Neutrophil (primary cell): ENCODE results near the gene ING1.

Experiments used
- H3K27ac ChIP-seq: fragments of 200-600 bp; sonication (generic); 2 replicates; pipeline ENCODE4 v1.5.1; 2016; ENCODE audit warnings: mild to moderate bottlenecking, moderate library complexity
- H3K27me3 ChIP-seq: fragments of 200-600 bp; sonication (generic); 2 replicates; pipeline ENCODE4 v1.6.0; 2016; ENCODE audit warnings: mild to moderate bottlenecking
- H3K36me3 ChIP-seq: fragments of 200-600 bp; sonication (generic); 2 replicates; pipeline ENCODE4 v1.5.1; 2017
- H3K4me1 ChIP-seq, 2 experiments: fragments of 200-600 bp in 1 of 2; sonication (generic) in 1 of 2; 1 replicate in 1 of 2; 2 replicates in 1 of 2; pipeline versions ENCODE4 v1.5.1 to v1.6.1; 2013 to 2016; ENCODE audit warnings: low read depth in 1 of 2, low read length in 1 of 2, mild to moderate bottlenecking in 1 of 2, moderate library complexity in 1 of 2; ENCODE audit not compliant: control insufficient read depth in 1 of 2, insufficient read depth in 1 of 2
- H3K4me3 ChIP-seq, 2 experiments: fragments of 200-600 bp in 1 of 2; sonication (generic) in 1 of 2; 1 replicate in 1 of 2; 2 replicates in 1 of 2; pipeline ENCODE4 v1.5.1; 2013 to 2016; ENCODE audit warnings: low read depth in 1 of 2, low read length in 1 of 2, mild to moderate bottlenecking in 1 of 2, moderate library complexity in 1 of 2
- H3K9me3 ChIP-seq: fragments of 200-600 bp; sonication (generic); 2 replicates; pipeline ENCODE4 v1.5.1; 2016
- TF ChIP-seq, protein P1 (sequence below): fragments of 200-600 bp; sonication (generic); IDR thresholded peaks from 2 replicates; pipeline ENCODE4 v1.5.1; 2016; ENCODE audit warnings: antibody characterized with exemption

The ING1 gene

DNA sequence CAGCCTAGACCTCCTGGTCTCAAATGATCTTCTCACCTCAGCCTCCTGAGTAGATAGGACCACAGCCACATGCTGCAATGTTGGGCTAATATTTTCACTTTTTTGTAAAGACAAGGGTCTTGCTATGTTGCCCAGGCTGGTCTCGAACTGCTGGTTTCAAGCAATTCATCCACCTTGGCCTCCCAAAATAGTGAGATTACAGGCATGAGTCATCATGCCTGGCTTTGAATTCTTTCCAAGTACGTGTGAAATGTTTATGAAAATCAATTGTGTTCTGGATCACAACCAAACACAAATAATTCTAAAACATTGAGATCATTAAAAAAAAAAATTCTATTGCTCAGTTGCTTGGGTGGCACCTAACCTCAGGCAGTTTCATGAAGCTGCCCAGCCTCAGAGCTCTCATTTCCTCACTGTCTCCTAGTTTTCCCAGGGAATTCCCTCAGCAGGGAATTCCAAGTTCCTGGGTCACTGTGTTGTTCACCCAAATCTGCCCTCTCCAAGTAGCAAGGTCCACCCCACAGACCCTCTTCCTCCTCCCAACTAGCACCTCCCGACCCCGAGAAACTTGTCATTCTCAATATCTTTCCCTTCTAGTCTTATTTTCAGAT is 44.8 kb downstream of the ING1 start:
- Histone ChIP-seq H3K27me3 (no peaks in the 10 kb centered on the region), H3K36me3 (no peaks in the 10 kb centered on the region), H3K27ac (no peak overlapping the region), H3K4me3 (no peak overlapping the region), H3K9me3 (no peaks in the 10 kb centered on the region), H3K4me1 (no peaks in the 10 kb centered on the region)
- TF ChIP-seq, protein P1, sequence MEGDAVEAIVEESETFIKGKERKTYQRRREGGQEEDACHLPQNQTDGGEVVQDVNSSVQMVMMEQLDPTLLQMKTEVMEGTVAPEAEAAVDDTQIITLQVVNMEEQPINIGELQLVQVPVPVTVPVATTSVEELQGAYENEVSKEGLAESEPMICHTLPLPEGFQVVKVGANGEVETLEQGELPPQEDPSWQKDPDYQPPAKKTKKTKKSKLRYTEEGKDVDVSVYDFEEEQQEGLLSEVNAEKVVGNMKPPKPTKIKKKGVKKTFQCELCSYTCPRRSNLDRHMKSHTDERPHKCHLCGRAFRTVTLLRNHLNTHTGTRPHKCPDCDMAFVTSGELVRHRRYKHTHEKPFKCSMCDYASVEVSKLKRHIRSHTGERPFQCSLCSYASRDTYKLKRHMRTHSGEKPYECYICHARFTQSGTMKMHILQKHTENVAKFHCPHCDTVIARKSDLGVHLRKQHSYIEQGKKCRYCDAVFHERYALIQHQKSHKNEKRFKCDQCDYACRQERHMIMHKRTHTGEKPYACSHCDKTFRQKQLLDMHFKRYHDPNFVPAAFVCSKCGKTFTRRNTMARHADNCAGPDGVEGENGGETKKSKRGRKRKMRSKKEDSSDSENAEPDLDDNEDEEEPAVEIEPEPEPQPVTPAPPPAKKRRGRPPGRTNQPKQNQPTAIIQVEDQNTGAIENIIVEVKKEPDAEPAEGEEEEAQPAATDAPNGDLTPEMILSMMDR: no peak

- no peaks in the 10 kb centered on the region for H3K4me1 ChIP-seq
- no peaks in the 10 kb centered on the region for H3K9me3 ChIP-seq
- peaks cover under 1% of the 10 kb centered on the region for H3K27me3 ChIP-seq
- H3K4me3 ChIP-seq: no peak overlapping the region
- H3K36me3 ChIP-seq: no peaks in the 10 kb centered on the region
- H3K27ac ChIP-seq: no peak overlapping the region
- TF ChIP-seq, protein P1: no peak
These were observed 46.2 kb downstream of the ING1 start for GRCh38 chr13:110759710-110760109.

DNA sequence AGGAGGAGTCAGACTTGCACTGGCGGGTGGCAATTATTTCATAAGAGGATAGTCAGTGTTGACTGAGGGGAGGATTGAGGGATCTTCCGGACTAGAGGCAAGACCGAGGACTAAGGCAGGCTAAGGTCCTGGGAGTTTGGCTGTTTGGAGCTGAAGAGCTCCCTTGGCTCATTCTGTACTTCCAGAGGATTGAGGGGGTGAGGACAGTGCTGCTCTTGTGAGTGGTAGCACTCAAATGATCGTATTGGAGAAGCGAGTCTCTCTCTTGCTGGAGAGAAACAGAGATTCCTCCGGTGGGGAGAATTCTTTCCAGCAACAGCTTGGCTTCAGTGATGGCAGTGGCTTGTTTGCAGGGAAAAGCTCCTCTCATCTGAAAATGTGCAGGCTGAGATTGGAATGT is 47.1 kb downstream of the ING1 start:
- H3K27me3 ChIP-seq: peaks cover 8% of the 10 kb centered on the region
- H3K9me3 ChIP-seq: no peaks in the 10 kb centered on the region
- H3K36me3 ChIP-seq: no peaks in the 10 kb centered on the region
- H3K4me1 ChIP-seq: no peaks in the 10 kb centered on the region
- H3K27ac ChIP-seq: no peak overlapping the region
- H3K4me3 ChIP-seq: no peak overlapping the region
- TF ChIP-seq, protein P1: no peak

GRCh38 chr13:110766671-110767430 is 53.4 kb downstream of the ING1 start:
- peaks cover 25% of the 10 kb centered on the region for H3K27me3 ChIP-seq
- no peak overlapping the region for H3K27ac ChIP-seq
- no peaks in the 10 kb centered on the region for H3K9me3 ChIP-seq
- no peaks in the 10 kb centered on the region for H3K36me3 ChIP-seq
- no peak overlapping the region for H3K4me3 ChIP-seq
- H3K4me1 ChIP-seq: no peaks in the 10 kb centered on the region
- TF ChIP-seq, protein P1: no peak

- Histone ChIP-seq H3K27me3 (peaks cover 32% of the 10 kb centered on the region), H3K4me1 (no peaks in the 10 kb centered on the region), H3K27ac (no peak overlapping the region), H3K4me3 (no peak overlapping the region), H3K9me3 (no peaks in the 10 kb centered on the region), H3K36me3 (no peaks in the 10 kb centered on the region)
- TF ChIP-seq, protein P1: no peak
These were observed 54.0 kb downstream of the ING1 start for GRCh38 chr13:110767476-110767875.
